Subcutaneous adipose tissue (tissue), 4 donors: ENCODE data around the gene RGS1. TPM values are rescaled to one million over a fixed set of nuclear protein-coding genes. Genes with fewer than 3 reads are reported as not detected.

Source experiments
- CTCF ChIP-seq: fragments of 450-650 bp; IDR thresholded peaks from one replicate; pipeline ENCODE4 v1.5.1; 2016; ENCODE audit warnings: low read depth, mild to moderate bottlenecking, control low read depth, antibody characterized with exemption, moderate library complexity
- total RNA-seq, 4 donors: library from RNA; depleted of rRNA; stranded (reverse); fragments of >200 nt; gene quantifications; one replicate each; pipeline ENCODE4 v1.1.0, GENCODE V29; 2016

The RGS1 gene
- 100 to 1,000 TPM in 1 of 4 donors, 10 to 100 TPM in 2, 1 to 10 TPM in 1; 2.6 to 693 (median 77.0) TPM for total RNA-seq

DNA sequence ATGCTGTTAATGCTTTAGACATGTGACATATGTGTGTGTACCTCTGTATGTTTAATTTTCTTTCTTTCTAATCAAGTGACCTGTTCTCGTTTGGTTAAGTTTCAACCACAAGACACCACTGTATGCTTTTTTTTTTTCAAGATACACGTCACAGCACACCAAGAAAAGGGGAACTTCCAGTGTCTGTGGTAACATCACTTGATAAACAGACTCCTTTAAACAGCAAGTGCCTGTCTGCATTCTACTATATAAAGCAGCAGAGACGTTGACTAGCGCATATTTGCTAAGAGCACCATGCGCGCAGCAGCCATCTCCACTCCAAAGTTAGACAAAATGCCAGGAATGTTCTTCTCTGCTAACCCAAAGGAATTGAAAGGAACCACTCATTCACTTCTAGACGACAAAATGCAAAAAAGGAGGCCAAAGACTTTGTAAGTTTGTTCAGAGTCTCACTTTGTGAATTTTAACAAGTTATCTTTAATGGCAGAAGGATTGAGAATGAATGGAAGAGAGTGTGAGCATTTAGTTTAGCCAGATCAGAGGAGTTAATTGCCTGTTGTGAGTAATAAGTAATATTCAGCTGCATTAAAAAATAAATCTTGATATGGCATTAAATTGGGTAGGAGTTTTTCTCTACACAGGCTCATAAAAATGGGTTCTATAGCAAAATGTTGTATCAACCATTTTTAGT lies at the start of gene RGS1:
Gene RGS1, plus strand, starts transcription at position 275 of the 691 bp plus-strand sequence. Its CDS starts 20 bp downstream, at position 295.
- no peak for TF ChIP-seq CTCF

DNA sequence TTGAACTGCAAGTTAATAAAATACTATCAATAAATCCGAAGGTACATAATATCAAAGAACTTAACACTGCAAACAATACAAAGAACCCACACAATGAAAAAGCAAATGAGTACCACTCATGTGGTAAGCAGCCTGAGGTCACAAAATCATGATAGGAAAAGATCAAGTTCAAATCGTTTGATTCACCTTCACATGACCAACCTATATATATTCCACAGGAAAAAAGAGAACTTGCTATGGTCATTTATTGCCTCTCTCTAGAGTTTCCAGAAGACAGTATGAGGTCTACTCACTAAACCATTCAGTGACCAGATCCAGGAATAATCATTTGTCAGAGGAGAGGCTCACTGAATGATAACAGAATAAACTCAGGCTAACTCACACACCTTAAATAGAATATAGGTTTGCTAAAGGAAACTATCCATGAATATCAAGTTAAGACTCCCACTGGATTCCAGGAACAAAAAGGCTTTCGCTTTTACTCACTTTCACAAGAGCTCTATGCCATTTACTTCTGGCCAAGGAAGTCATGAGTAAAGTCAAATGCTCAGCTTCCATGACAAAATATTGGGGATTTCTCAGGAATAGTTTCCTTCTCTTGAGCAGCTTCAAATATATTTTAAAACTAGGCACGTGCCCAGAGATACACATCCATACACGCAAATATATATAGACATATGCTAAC lies 48.3 kb upstream of the RGS1 start:
- no peak for TF ChIP-seq CTCF

- no peak for TF ChIP-seq CTCF
These were observed 47.6 kb upstream of the RGS1 start for GRCh38 chr1:192527950-192528349.

DNA sequence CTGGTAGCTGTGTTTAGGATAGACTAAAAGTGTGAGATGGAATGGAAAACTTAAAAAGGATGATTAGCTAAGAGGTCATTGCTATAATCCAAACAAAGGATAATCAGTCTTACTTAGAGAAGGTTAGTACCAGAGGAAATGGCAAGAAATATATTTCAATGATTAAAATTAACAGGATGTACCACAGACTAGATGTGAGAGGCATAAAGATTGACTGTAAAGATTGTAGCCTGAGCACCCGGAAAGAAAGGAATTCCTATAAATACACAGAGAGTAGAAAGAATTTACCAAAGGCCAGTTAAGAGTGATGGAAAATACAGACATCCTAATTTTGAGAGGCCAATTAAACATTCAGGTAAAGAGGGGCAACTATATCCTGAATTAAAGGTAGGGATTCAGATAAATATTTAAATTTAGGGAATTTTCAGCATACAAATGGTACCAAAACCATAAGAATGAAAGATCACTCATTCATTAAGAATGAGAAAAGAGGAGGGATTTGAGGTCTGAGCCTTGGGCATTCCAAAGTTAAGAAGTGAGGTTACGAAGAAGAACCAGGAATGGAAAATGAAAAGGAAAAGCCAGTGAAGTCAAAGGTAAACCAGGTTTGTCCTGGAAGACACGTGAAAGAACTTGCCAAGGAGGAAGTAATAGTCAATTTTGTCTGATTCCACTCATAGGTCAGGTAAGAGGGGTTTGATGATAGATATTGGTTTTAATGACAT lies 46.4 kb upstream of the RGS1 start:
- TF ChIP-seq CTCF, result no peak

DNA sequence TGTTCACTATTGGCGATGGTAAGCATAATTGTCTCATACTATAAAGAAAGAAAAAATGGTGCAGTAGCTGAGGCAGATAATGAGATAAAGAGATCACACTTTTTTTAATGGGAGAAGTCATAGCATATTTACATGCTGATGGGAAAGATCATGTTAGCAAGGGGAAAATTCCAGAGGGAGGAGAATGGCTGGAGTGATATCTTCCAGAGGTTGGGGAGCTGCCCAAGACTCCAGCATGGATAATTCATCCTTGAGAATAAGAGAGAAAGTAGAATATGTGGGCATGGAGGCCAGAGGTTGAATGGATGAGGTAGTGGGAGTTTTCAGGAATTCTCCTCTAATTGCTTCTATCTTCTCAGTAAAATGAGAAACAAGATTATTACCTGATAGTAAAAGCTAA lies 45.8 kb upstream of the RGS1 start:
- TF ChIP-seq CTCF, result no peak

GRCh38 chr1:192530254-192530653 lies 45.3 kb upstream of the RGS1 start:
- TF ChIP-seq CTCF, result no peak

DNA sequence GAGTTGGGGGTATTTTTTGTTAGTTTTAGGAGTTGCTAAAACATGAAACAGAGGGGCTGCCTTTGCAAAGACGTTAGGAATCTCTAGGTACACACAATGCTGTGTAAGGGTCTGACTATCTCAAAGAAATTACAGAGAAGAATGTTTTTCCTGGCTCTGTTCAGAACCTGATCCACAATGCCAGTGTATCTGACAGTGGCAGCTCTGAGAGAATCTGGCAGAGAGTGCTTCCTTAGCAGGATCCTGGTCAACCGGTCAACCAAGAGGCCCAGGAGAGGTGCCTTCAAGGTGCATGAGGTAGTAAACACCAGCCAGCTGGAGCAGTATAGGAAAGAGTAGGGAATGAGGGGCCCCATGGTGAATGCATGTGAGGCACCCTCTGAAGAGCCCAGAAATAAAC lies 40.9 kb upstream of the RGS1 start:
- TF ChIP-seq CTCF, result no peak
